OCI-LY3 (cell line): ENCODE results near the gene NKAIN4.

Experiments used
- CTCF ChIP-seq: fragments of 200-600, 300-600 bp; sonication (generic); IDR thresholded peaks from 2 replicates; pipeline ENCODE4 v1.5.1; 2014; ENCODE audit warnings: antibody characterized with exemption, low read length, low read depth
- EZH2phosphoT487 ChIP-seq: fragments of 200-600 bp; shearing (Covaris generic); IDR thresholded peaks from 2 replicates; pipeline ENCODE4 v1.6.1; 2018; ENCODE audit warnings: antibody characterized with exemption, mixed run types, low read depth

DNA sequence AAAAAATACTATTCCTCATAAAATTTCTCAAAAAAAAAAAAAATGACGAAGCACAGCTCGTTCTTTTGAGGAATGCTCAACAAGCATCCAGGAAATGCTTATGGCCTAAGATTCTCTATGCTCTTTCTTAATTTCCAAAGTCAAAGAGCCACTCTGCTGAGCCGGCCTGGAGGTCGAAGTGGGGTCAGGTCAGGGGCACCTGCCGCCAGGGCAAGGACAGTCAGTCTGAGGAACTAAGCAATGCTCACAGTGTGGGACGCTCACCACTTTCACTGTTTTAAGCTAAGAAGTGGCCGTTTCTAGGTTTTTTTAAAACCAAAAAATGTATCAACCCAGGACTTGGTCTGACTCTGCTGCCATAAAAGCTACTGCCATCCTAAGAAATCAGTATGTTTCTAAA is 55.7 kb downstream of the NKAIN4 start:
- TF ChIP-seq CTCF, result no peak
- no peak for TF ChIP-seq EZH2phosphoT487
